Esophagus squamous epithelium (tissue), 5 donors: ENCODE measurements around the gene EEPD1. TPM values are rescaled to one million over a fixed set of nuclear protein-coding genes. Genes with fewer than 3 reads are reported as not detected.
A peak's percentile ranks its signal among the peaks of the same experiment; 100 is the strongest.
"Not testable (repeated sequence)": the region's sequence is repeated elsewhere in the genome, so short reads cannot be mapped to it uniquely, and the experiment has no call there.

Experiments used
- DNase-seq: peaks from one replicate; lab custom pipeline; 2025; lab: John Stamatoyannopoulos, UW
- H3K27ac ChIP-seq, 4 donors: fragments of 200-600 bp; sonication (generic); one replicate each; pipeline ENCODE4 v1.5.1; 2016 to 2019; ENCODE audit warnings: mild to moderate bottlenecking in 1 of 4
- H3K27me3 ChIP-seq, 4 donors: fragments of 200-600 bp; sonication (generic); 1 replicate in 3 of 4; 2 replicates in 1 of 4; pipeline versions ENCODE4 v1.5.1 to v1.6.0; 2017 to 2021; ENCODE audit warnings: antibody characterized with exemption in 1 of 4
- H3K36me3 ChIP-seq, 3 donors: fragments of 200-600 bp; sonication (generic); one replicate each; pipeline ENCODE4 v1.5.1; 2016 to 2019
- H3K4me1 ChIP-seq, 3 donors: fragments of 200-600 bp; sonication (generic); one replicate each; pipeline ENCODE4 v1.5.1; 2017 to 2019
- H3K4me3 ChIP-seq, 4 donors: fragments of 200-600 bp; sonication (generic); 1 replicate in 3 of 4; 2 replicates in 1 of 4; pipeline ENCODE4 v1.5.1; 2016 to 2019; ENCODE audit warnings: mild to moderate bottlenecking in 2 of 4, moderate library complexity in 1 of 4
- H3K9me3 ChIP-seq, 3 donors: fragments of 200-600 bp; sonication (generic); one replicate each; pipeline ENCODE4 v1.5.1; 2016 to 2019
- POLR2A ChIP-seq, 4 donors: fragments of 450-650 bp; IDR thresholded peaks; one replicate each; pipeline ENCODE4 v1.6.1; 2017; ENCODE audit warnings: antibody characterized with exemption in 4 of 4, mild to moderate bottlenecking in 4 of 4, moderate library complexity in 3 of 4
- WGBS, 2 donors: methylation state at CpG; one replicate each; pipeline ENCODE4 v1.1.5; 2018; 5-methylcytosine and 5-hydroxymethylcytosine counted together
- intact Hi-C: fragments of 100-400 bp; cut with DNase I; formaldehyde crosslinking; loops from one replicate; pipeline ENCODE4 v1.15.0; 2022
- total RNA-seq, 4 donors: library from RNA; depleted of rRNA; stranded (reverse); fragments of >200 nt; gene quantifications; one replicate each; pipeline ENCODE4 v1.1.0, GENCODE V29; 2016
- TF ChIP-seq, protein P1 (sequence below), 6 experiments: fragments of 450-650 bp in 4 of 6; fragments of 200-600 bp in 2 of 6; sonication (generic) in 2 of 6; IDR thresholded peaks; one replicate each; pipeline ENCODE4 v1.5.1; 2016 to 2019; ENCODE audit warnings: antibody characterized with exemption in 6 of 6, mild to moderate bottlenecking in 4 of 6, moderate library complexity in 4 of 6
- donor health status: DM: yes; HTN: yes; CAD: no.

The EEPD1 gene
- total RNA-seq, 4 donors from 2014 or later, result 2.3 to 10.2 (median 4.8) TPM

DNA sequence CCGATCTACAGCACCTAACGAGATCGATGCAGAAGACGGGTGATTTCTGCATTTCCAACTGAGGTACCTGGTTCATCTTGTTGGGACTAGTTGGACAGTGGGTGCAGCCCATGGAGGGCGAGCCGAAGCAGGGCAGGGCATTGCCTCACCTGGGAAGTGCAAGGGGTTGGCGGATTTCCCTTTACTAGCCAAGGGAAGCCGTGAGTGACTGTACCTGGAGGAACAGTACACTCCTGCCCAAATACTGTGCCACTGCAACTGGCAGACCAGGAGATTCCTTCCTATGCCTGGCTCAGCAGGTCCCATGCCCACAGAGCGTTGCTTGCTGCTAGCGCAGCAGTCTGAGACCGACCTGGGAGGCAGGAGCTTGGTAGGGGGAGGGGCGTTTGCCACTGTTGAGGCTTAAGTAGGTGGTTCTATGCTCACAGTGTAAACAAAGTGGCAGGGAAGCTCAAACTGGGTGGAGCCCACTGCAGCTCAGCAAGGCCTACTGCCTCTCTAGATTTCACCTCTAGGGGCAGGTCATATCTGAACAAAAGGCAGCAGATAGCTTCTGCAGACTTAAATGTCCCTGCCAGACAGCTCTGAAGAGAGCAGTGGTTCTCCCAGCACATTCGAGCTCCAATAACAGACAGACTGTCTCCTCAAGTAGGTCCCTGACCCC, 32.9 kb upstream of the EEPD1 start:
- H3K36me3 ChIP-seq, H3K9me3 ChIP-seq, DNase-seq, H3K27me3 ChIP-seq, intact Hi-C loops: not testable (repeated sequence)
- Histone ChIP-seq H3K4me3 (peak overlapping the region in 1 of 4 donors; percentile 10), H3K4me1 (peaks cover 12 to 66% (median 36%) of the 10 kb centered on the region in 3 donors), H3K27ac (peak overlapping the region; percentile 74 to 85 (median 80))
- TF ChIP-seq, protein P1, sequence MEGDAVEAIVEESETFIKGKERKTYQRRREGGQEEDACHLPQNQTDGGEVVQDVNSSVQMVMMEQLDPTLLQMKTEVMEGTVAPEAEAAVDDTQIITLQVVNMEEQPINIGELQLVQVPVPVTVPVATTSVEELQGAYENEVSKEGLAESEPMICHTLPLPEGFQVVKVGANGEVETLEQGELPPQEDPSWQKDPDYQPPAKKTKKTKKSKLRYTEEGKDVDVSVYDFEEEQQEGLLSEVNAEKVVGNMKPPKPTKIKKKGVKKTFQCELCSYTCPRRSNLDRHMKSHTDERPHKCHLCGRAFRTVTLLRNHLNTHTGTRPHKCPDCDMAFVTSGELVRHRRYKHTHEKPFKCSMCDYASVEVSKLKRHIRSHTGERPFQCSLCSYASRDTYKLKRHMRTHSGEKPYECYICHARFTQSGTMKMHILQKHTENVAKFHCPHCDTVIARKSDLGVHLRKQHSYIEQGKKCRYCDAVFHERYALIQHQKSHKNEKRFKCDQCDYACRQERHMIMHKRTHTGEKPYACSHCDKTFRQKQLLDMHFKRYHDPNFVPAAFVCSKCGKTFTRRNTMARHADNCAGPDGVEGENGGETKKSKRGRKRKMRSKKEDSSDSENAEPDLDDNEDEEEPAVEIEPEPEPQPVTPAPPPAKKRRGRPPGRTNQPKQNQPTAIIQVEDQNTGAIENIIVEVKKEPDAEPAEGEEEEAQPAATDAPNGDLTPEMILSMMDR (IDR thresholded peaks at IDR 0.05), result peak in 3 of 6 experiments; percentile 7 to 65 (median 43)
- WGBS, 2 donors, result 44 to 55% methylated on average over 5 to 10 of the region's 13 CpGs

DNA sequence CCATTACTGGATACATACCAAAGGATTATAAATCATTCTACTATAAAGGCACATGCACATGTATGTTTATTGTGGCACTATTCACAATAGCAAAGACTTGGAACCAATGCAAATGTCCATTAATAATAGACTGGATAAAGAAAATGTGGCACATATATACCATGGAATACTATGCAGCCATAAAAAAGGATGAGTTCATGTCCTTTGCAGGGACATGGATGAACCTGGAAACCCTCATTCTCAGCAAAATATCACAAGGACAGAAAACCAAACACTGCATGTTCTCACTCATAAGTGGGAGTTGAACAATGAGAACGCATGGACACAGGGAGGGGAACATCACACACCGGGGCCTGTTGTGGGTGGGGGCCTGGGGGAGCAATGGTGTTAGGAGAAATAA, 27.4 kb upstream of the EEPD1 start:
- H3K27me3 ChIP-seq, H3K27ac ChIP-seq, H3K4me3 ChIP-seq, DNase-seq, intact Hi-C loops, H3K36me3 ChIP-seq, H3K9me3 ChIP-seq: not testable (repeated sequence)
- peaks cover 24 to 57% (median 27%) of the 10 kb centered on the region in 3 donors for H3K4me1 ChIP-seq
- 87 to 91% methylated on average over 2 of the region's 2 CpGs for WGBS, 2 donors

DNA sequence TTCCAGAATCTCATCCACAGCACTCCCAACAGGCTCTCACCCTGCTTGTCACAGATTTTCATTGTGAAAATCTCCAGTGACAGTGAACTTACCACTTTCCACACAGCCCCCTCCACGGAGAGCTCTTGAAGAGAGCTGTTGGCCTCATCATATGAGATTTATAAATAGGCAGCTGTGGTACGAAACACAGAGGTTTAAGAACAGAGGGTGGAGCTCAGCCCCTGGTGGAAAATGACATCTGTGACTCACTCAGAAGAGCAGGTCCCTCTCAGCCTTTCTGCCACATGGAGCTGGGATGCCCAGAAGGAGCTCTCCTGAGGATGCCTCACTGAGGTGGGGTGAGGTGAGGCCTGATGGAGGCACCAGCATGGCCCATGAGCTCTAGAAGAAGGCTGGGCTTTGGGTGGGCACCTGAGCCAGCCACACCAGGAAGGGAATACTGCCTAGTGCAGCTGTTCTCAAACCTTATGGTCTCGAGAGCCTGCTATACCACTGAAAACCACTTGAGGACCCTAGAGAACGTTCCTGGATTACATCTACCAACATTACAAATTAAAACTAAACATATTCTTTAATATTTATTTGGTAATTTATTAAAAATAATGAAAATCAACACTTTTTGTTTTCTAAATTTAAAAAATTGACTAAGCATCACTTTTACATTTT, 25.8 kb upstream of the EEPD1 start:
- Histone ChIP-seq H3K36me3 (no peaks in the 10 kb centered on the region), H3K9me3 (no peaks in the 10 kb centered on the region), H3K4me1 (peaks cover 23 to 50% (median 26%) of the 10 kb centered on the region in 3 donors)

DNA sequence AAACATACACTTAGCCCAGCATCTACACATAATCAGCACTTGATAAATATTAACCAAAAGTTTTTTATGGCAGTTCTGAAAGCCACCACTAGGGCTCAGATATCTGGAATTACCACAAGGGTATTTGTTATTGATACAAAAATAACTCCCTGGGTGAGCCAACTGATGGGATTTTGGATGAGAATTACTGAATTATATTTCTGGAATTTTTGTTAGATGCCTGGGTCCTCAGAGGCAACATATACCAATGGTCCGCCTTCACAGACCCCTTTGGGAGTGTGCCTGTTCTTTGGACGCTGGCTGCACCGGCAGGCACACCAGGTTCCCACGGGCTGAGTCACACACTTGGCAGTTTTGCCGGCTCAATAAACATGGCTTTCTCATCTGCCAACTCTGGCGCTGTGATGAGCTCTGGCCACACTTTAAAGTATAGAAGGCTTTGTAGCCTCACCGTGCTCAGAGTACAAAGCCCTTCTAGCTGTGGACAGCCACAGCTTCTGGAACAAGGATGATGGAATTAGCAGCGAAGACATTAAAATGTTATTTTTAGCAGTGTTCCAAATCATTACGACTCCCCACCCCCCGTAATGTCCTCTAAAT, 24.5 kb upstream of the EEPD1 start:
- TF ChIP-seq POLR2A (IDR thresholded peaks at IDR 0.05), result no peak
- TF ChIP-seq, protein P1 (IDR thresholded peaks at IDR 0.05), result peak; percentile 65 to 89 (median 82)
- DNase-seq, result no peak
- Histone ChIP-seq H3K27ac (peak overlapping the region; percentile 64 to 85 (median 78)), H3K4me3 (peak overlapping the region in 2 of 4 donors; percentile 14 to 46), H3K9me3 (no peaks in the 10 kb centered on the region), H3K36me3 (no peaks in the 10 kb centered on the region), H3K4me1 (peaks cover 23 to 50% (median 26%) of the 10 kb centered on the region in 3 donors), H3K27me3 (no peaks in the 10 kb centered on the region)
- intact Hi-C loops, result no loop called here
- WGBS, 2 donors, result 27 to 30% methylated on average over 8 to 10 of the region's 10 CpGs

More for the DNA sequence above, 25.8 kb upstream of the EEPD1 start:
- H3K4me3 ChIP-seq, result no peak overlapping the region
- H3K27me3 ChIP-seq, result no peaks in the 10 kb centered on the region
- peak overlapping the region; percentile 54 to 85 (median 70) for H3K27ac ChIP-seq
- intact Hi-C loops, result no loop called here
- WGBS, 2 donors, result 64 to 94% methylated on average over 2 to 4 of the region's 4 CpGs
- DNase-seq, result no peak
- TF ChIP-seq, protein P1 (IDR thresholded peaks at IDR 0.05), result peak in 1 of 6 experiments; percentile 36
- TF ChIP-seq POLR2A (IDR thresholded peaks at IDR 0.05), result no peak

DNA sequence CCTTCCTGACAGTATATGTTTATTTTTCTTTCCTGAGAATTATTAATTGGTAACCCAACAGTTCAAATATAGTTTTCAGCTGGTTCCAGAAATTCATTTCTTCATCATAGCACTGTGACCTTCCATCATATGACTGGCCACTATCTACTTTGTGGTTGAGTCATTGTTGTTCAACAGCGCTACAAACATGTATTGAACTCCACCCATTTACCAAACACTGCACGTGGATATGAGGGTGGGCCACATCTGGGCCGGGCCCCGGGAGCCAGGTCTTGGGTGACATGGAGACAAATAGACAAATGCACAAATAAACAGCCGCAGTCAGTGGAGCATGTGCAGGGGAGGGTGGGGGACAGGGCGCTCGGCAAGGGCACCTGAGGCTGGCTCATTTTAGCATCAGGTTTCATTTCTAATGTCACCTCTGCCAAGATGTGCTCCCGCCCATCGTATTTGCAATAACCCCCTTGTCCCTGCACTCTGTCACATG, 24.0 kb upstream of the EEPD1 start:
- intact Hi-C loops, result no loop called here
- no peak for TF ChIP-seq POLR2A (IDR thresholded peaks at IDR 0.05)
- TF ChIP-seq, protein P1 (IDR thresholded peaks at IDR 0.05), result no peak
- Histone ChIP-seq H3K36me3 (no peaks in the 10 kb centered on the region), H3K4me1 (peaks cover 23 to 50% (median 26%) of the 10 kb centered on the region in 3 donors), H3K27me3 (no peaks in the 10 kb centered on the region), H3K4me3 (peak overlapping the region in 2 of 4 donors; percentile 14 to 46), H3K9me3 (no peaks in the 10 kb centered on the region), H3K27ac (peak overlapping the region; percentile 64 to 85 (median 78))
- no peak for DNase-seq
- WGBS, 2 donors, result 32 to 53% methylated on average over 7 to 9 of the region's 9 CpGs
